ENCODE measurements around the gene TMEM132E.

Gene TMEM132E

GRCh38 chr17:34582901-34583245 is 3.5 kb downstream of the TMEM132E start:
- CTCF ChIA-PET = no interaction called here
- TF ChIP-seq, protein P1, sequence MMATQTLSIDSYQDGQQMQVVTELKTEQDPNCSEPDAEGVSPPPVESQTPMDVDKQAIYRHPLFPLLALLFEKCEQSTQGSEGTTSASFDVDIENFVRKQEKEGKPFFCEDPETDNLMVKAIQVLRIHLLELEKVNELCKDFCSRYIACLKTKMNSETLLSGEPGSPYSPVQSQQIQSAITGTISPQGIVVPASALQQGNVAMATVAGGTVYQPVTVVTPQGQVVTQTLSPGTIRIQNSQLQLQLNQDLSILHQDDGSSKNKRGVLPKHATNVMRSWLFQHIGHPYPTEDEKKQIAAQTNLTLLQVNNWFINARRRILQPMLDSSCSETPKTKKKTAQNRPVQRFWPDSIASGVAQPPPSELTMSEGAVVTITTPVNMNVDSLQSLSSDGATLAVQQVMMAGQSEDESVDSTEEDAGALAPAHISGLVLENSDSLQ (IDR thresholded peaks at IDR 0.05) = no peak
- TF ChIP-seq LEF1 (IDR thresholded peaks at IDR 0.05; ENCODE audit: borderline replicate concordance) = no peak
- no peak for TF ChIP-seq L3MBTL2 (conservative IDR thresholded peaks at IDR 0.05)
- TF ChIP-seq NFRKB (IDR thresholded peaks at IDR 0.05) = no peak
- TF ChIP-seq ARNT (IDR thresholded peaks at IDR 0.05) = no peak
- no peak for TF ChIP-seq TARDBP (IDR thresholded peaks at IDR 0.05)
- no peak for TF ChIP-seq SP1 (IDR thresholded peaks at IDR 0.05)
- TF ChIP-seq SUZ12 (IDR thresholded peaks at IDR 0.05) = no peak
- no peak for TF ChIP-seq FOXA1 (IDR thresholded peaks at IDR 0.05)
- TF ChIP-seq CTBP1 (IDR thresholded peaks at IDR 0.05; ENCODE audit: borderline replicate concordance) = no peak
- no peak for TF ChIP-seq FOXM1 (IDR thresholded peaks at IDR 0.05; ENCODE audit: borderline replicate concordance)
- TF ChIP-seq ELF4 (IDR thresholded peaks at IDR 0.05) = no peak
- no peak for TF ChIP-seq HDGF (IDR thresholded peaks at IDR 0.05; ENCODE audit: borderline replicate concordance)
- DNase-seq (ENCODE audit: extremely low spot score) = no peak
- POLR2A ChIA-PET = interaction anchor here (1.5 kb wide), 1 partner anchor 536 kb away, joined by 3 read pairs; no protein-coding TSS in a partner anchor

DNA sequence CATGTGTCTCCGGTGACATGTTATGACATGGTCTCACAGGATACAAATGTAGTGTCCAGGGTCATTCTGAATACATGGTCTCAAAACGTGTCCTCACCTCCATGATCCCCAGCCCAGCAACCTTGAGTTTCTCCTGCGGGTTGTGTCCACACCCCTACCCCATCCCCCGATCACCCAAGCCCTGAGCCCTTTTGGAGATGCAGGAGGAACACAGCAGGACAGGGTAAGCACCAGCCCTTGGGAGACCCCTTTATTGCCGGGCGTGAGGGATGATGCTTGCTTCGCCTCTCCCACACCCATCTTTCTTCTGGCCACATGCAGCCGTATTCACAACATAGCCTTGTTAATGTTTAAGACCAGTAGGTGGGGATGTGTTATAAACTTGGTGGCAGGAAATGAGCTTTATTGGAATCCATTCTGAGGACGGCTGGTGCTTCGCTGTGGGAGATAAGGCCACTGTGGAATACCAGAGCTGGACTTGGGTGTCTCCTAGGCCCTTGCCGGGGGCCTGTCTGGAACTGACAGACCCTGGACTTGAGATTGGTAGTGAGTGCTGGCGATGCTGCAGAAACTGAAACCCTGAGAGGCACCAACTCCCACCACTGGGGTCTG is 5.5 kb downstream of the TMEM132E start:
- POLR2A ChIA-PET = no interaction called here

DNA sequence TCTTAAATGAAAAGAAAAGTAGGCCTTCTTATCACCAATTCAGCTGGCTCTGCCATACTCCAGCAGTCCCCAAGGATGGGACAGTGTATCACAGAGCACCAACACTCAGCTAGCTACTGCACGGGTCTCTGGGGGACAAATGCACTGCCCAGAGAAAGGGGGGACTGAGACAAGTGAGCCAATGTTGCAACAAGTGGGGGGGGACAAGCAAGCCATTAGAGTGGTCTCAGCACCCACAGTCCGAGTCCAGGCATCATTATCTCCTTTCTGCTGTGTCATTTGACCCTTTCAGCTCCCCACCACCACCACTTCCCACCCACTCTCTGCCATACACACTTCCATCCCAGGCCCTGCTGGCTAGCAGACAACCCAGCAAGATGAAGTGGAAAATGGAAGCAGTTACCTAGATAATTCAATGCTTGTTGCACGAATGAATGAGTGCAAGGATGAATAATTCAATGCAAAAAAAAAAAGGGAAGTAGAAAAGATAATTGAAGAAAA is 7.0 kb downstream of the TMEM132E start:
- TF ChIP-seq CTBP1 (IDR thresholded peaks at IDR 0.05; ENCODE audit: borderline replicate concordance) = no peak
- TF ChIP-seq ZNF384 (IDR thresholded peaks at IDR 0.05) = no peak
- TF ChIP-seq ARNT (IDR thresholded peaks at IDR 0.05) = no peak
- TF ChIP-seq FOXK2 (IDR thresholded peaks at IDR 0.05) = no peak
- no peak for TF ChIP-seq SP1 (IDR thresholded peaks at IDR 0.05)
- TF ChIP-seq NFRKB (IDR thresholded peaks at IDR 0.05) = no peak
- TF ChIP-seq LEF1 (IDR thresholded peaks at IDR 0.05; ENCODE audit: borderline replicate concordance) = no peak
- TF ChIP-seq, protein P1 (IDR thresholded peaks at IDR 0.05) = no peak
- no peak for TF ChIP-seq TARDBP (IDR thresholded peaks at IDR 0.05)
- no peak for TF ChIP-seq SUZ12 (IDR thresholded peaks at IDR 0.05)
- TF ChIP-seq ELF4 (IDR thresholded peaks at IDR 0.05) = no peak
- no peak for TF ChIP-seq BHLHE40 (IDR thresholded peaks at IDR 0.05; ENCODE audit: borderline replicate concordance)
- TF ChIP-seq HDGF (IDR thresholded peaks at IDR 0.05; ENCODE audit: borderline replicate concordance) = no peak
- no peak for TF ChIP-seq FOXM1 (IDR thresholded peaks at IDR 0.05; ENCODE audit: borderline replicate concordance)
- TF ChIP-seq FOXA1 (IDR thresholded peaks at IDR 0.05) = no peak
- TF ChIP-seq L3MBTL2 (conservative IDR thresholded peaks at IDR 0.05) = no peak
- no peak for DNase-seq (ENCODE audit: extremely low spot score)
- POLR2A ChIA-PET = no interaction called here
- CTCF ChIA-PET = no interaction called here

More for the DNA sequence above, 5.5 kb downstream of the TMEM132E start:
- no peak for DNase-seq (ENCODE audit: extremely low spot score)
- TF ChIP-seq SP1 (IDR thresholded peaks at IDR 0.05) (no peak), HDGF (IDR thresholded peaks at IDR 0.05; ENCODE audit: borderline replicate concordance) (no peak), CTBP1 (IDR thresholded peaks at IDR 0.05; ENCODE audit: borderline replicate concordance) (no peak), FOXK2 (IDR thresholded peaks at IDR 0.05) (no peak), FOXA1 (IDR thresholded peaks at IDR 0.05) (no peak), TARDBP (IDR thresholded peaks at IDR 0.05) (no peak), SUZ12 (IDR thresholded peaks at IDR 0.05) (no peak), ARNT (IDR thresholded peaks at IDR 0.05) (no peak), NFRKB (IDR thresholded peaks at IDR 0.05) (no peak)
- CTCF ChIA-PET = interaction anchor here (0.6 to 1.2 kb wide), 6 partner anchors 12 to 163 kb away, joined by 3 to 4 read pairs (median 3); no protein-coding TSS in a partner anchor

- ChIA-PET CTCF (no interaction called here), POLR2A (no interaction called here)
- TF ChIP-seq, protein P1 (IDR thresholded peaks at IDR 0.05) = no peak
- TF ChIP-seq LEF1 (IDR thresholded peaks at IDR 0.05; ENCODE audit: borderline replicate concordance) (no peak), CTBP1 (IDR thresholded peaks at IDR 0.05; ENCODE audit: borderline replicate concordance) (no peak), TARDBP (IDR thresholded peaks at IDR 0.05) (no peak), ARNT (IDR thresholded peaks at IDR 0.05) (no peak), NFRKB (IDR thresholded peaks at IDR 0.05) (no peak), BHLHE40 (IDR thresholded peaks at IDR 0.05; ENCODE audit: borderline replicate concordance) (no peak), FOXM1 (IDR thresholded peaks at IDR 0.05; ENCODE audit: borderline replicate concordance) (no peak), L3MBTL2 (conservative IDR thresholded peaks at IDR 0.05) (no peak), FOXK2 (IDR thresholded peaks at IDR 0.05) (no peak)
- DNase-seq (ENCODE audit: extremely low spot score) = no peak
These were observed 8.9 kb downstream of the TMEM132E start for GRCh38 chr17:34588266-34588665.

DNA sequence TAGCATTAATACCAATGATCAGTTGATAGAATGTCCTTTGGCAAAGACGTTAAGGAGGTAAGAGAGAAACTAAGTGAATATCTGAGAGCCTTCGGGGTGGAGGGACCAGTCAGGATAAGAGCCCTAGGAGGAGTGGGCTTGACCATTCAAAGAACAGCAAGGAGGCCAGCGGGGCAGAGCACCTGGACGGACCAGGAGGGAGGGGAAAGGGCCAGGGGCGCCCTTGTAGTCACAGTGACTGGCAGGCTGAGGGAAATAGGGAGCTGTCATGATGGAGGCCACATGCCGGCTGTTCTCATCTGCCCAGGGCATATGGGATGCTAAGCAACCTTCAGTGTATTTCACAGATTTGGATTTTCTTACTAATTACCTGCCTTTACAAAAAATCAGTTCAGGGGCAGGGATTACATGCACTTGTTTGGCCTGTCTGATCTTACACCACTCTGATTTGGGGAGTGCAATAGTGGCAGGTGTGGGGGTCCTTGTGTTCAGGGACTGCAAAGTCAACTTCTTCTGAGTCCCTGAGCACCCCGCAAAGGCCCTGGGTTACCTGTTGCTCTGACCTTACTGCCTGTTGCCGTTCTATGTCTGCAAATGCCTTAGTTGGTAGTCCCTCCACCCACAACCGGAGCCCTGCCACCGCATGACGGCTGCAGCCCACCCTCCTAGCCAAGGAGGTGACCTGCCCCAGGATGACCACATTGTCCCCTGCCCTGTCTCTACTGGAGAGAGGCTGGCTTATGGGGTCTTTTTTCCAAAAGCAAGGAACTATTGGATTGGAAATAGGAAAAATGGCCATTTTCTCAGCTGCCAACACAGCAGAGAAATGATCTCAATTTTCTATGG is 10.0 kb downstream of the TMEM132E start:
- TF ChIP-seq ELF4 (IDR thresholded peaks at IDR 0.05) (no peak), TARDBP (IDR thresholded peaks at IDR 0.05) (no peak), SP1 (IDR thresholded peaks at IDR 0.05) (no peak), LEF1 (IDR thresholded peaks at IDR 0.05; ENCODE audit: borderline replicate concordance) (no peak), NFRKB (IDR thresholded peaks at IDR 0.05) (no peak), FOXM1 (IDR thresholded peaks at IDR 0.05; ENCODE audit: borderline replicate concordance) (no peak), FOXK2 (IDR thresholded peaks at IDR 0.05) (no peak)
- DNase-seq (ENCODE audit: extremely low spot score) = no peak
- ChIA-PET CTCF (no interaction called here), POLR2A (no interaction called here)
